H9 (cell line): ENCODE results near the gene SMC2. TPM values are rescaled to one million over a fixed set of nuclear protein-coding genes. Genes with fewer than 3 reads are reported as not detected.

Experiments used
- DNase-seq: peaks from one replicate; pipeline ENCODE4 v3.0.0-alpha.2; 2017
- H2AFZ ChIP-seq: one replicate; pipeline ENCODE4 v1.6.1; 2013; ENCODE audit warnings: mild to moderate bottlenecking, low read length, control low read depth, moderate library complexity
- H2AK5ac ChIP-seq: 2 replicates; pipeline ENCODE4 v1.6.1; 2013; ENCODE audit warnings: low read length, control low read depth, mixed read lengths; ENCODE audit not compliant: insufficient read length
- H2BK120ac ChIP-seq: one replicate; pipeline ENCODE4 v1.6.1; 2013; ENCODE audit warnings: low read depth, mild to moderate bottlenecking, low read length, control low read depth, inconsistent platforms; ENCODE audit not compliant: poor library complexity, severe bottlenecking
- H2BK12ac ChIP-seq: 2 replicates; pipeline ENCODE4 v1.6.1; 2013; ENCODE audit warnings: low read length, control low read depth, mixed read lengths, low read depth; ENCODE audit not compliant: insufficient read length
- H2BK15ac ChIP-seq: 2 replicates; pipeline ENCODE4 v1.6.1; 2013; ENCODE audit warnings: low read depth, low read length, control low read depth
- H2BK20ac ChIP-seq: one replicate; pipeline ENCODE4 v1.6.1; 2013; ENCODE audit warnings: low read depth, mild to moderate bottlenecking, low read length, control low read depth, inconsistent platforms; ENCODE audit not compliant: poor library complexity, severe bottlenecking
- H2BK5ac ChIP-seq: 2 replicates; pipeline ENCODE4 v1.6.1; 2013; ENCODE audit warnings: low read length, control low read depth, mixed read lengths; ENCODE audit not compliant: insufficient read length
- H3K14ac ChIP-seq: 2 replicates; pipeline ENCODE4 v1.6.1; 2013; ENCODE audit warnings: low read length, control low read depth; ENCODE audit not compliant: insufficient read depth
- H3K18ac ChIP-seq: 2 replicates; pipeline ENCODE4 v1.6.1; 2013; ENCODE audit warnings: low read depth, mild to moderate bottlenecking, mixed read lengths, low read length, control low read depth; ENCODE audit not compliant: insufficient read length
- H3K23ac ChIP-seq: 2 replicates; pipeline ENCODE4 v1.6.1; 2013; ENCODE audit warnings: low read length, control low read depth, mixed read lengths, low read depth; ENCODE audit not compliant: insufficient read length
- H3K23me2 ChIP-seq: 2 replicates; pipeline ENCODE4 v1.6.1; 2013; ENCODE audit warnings: low read depth, mild to moderate bottlenecking, mixed read lengths, low read length, control low read depth; ENCODE audit not compliant: insufficient read length, poor library complexity, severe bottlenecking
- H3K27ac ChIP-seq: 2 replicates; pipeline ENCODE4 v1.5.1; 2013; ENCODE audit warnings: low read length, control low read depth, mixed read lengths, low read depth; ENCODE audit not compliant: insufficient read length
- H3K27me3 ChIP-seq: 2 replicates; pipeline ENCODE4 v1.6.1; 2013; ENCODE audit warnings: low read length, control low read depth, inconsistent platforms; ENCODE audit not compliant: insufficient read depth
- H3K4ac ChIP-seq: 2 replicates; pipeline ENCODE4 v1.6.1; 2013; ENCODE audit warnings: low read depth, mild to moderate bottlenecking, control low read depth, inconsistent platforms, low read length, moderate library complexity
- H3K4me1 ChIP-seq: 2 replicates; pipeline ENCODE4 v1.6.1; 2013; ENCODE audit warnings: low read length, control low read depth, inconsistent platforms; ENCODE audit not compliant: insufficient read depth
- H3K4me2 ChIP-seq: 2 replicates; pipeline ENCODE4 v1.6.1; 2013; ENCODE audit warnings: low read length, control low read depth, mixed read lengths; ENCODE audit not compliant: insufficient read length, insufficient read depth
- H3K56ac ChIP-seq: 2 replicates; pipeline ENCODE4 v1.6.1; 2013; ENCODE audit warnings: low read depth, mild to moderate bottlenecking, mixed read lengths, low read length, control low read depth; ENCODE audit not compliant: insufficient read length
- H3K79me1 ChIP-seq: 2 replicates; pipeline ENCODE4 v1.6.1; 2013; ENCODE audit warnings: low read depth, mild to moderate bottlenecking, moderate library complexity, low read length, control low read depth, inconsistent platforms; ENCODE audit not compliant: insufficient read depth, poor library complexity, severe bottlenecking
- H3K79me2 ChIP-seq: 2 replicates; pipeline ENCODE4 v1.6.1; 2013; ENCODE audit warnings: low read length, control low read depth, inconsistent platforms; ENCODE audit not compliant: insufficient read depth
- H3K9ac ChIP-seq: 2 replicates; pipeline ENCODE4 v1.6.1; 2013; ENCODE audit warnings: low read length, control low read depth, mixed read lengths; ENCODE audit not compliant: insufficient read length; ENCODE audit errors: extremely low read depth
- H3K9me3 ChIP-seq: one replicate; pipeline ENCODE4 v1.6.1; 2013; ENCODE audit warnings: low read depth, low read length, inconsistent platforms; ENCODE audit not compliant: control insufficient read depth
- H3T11ph ChIP-seq: one replicate; pipeline ENCODE4 v1.6.1; 2013; ENCODE audit warnings: mild to moderate bottlenecking, low read length, control low read depth, inconsistent platforms
- H4K20me1 ChIP-seq: one replicate; pipeline ENCODE4 v1.6.1; 2013; ENCODE audit not compliant: control insufficient read depth, insufficient read length, insufficient read depth
- H4K5ac ChIP-seq: 2 replicates; pipeline ENCODE4 v1.6.1; 2013; ENCODE audit warnings: low read depth, mild to moderate bottlenecking, mixed read lengths, low read length, control low read depth; ENCODE audit not compliant: insufficient read length
- H4K8ac ChIP-seq: replicated peaks from 2 replicates; pipeline ENCODE4 v1.6.1; 2013; ENCODE audit warnings: low read length, control low read depth, mixed read lengths, low read depth; ENCODE audit not compliant: insufficient read length
- H4K91ac ChIP-seq: 2 replicates; pipeline ENCODE4 v1.6.1; 2013; ENCODE audit warnings: low read depth, mild to moderate bottlenecking, moderate library complexity, mixed read lengths, low read length, control low read depth; ENCODE audit not compliant: insufficient read length
- H3K27ac Mint-ChIP-seq, 3 experiments: 2 replicates in 2 of 3; 3 replicates in 1 of 3; pipeline ENCODE4 v1.8.0; 2020 to 2021; ENCODE audit warnings: mixed read lengths in 3 of 3, mild to moderate bottlenecking in 1 of 3, moderate library complexity in 1 of 3
- H3K27me3 Mint-ChIP-seq: 2 replicates; pipeline ENCODE4 v1.8.0; 2021; ENCODE audit warnings: low read depth, mild to moderate bottlenecking, moderate library complexity, mixed read lengths
- H3K36me3 Mint-ChIP-seq, 3 experiments: 2 replicates in 2 of 3; 3 replicates in 1 of 3; pipeline ENCODE4 v1.8.0; 2020 to 2021; ENCODE audit warnings: low read depth in 3 of 3, mixed read lengths in 3 of 3; ENCODE audit not compliant: insufficient read depth in 1 of 3
- H3K4me1 Mint-ChIP-seq, 2 experiments: 2 replicates each; pipeline ENCODE4 v1.8.0; 2020; ENCODE audit warnings: mixed read lengths in 2 of 2
- H3K4me3 Mint-ChIP-seq, 2 experiments: 2 replicates in 1 of 2; 3 replicates in 1 of 2; pipeline ENCODE4 v1.8.0; 2020 to 2021; ENCODE audit warnings: mild to moderate bottlenecking in 2 of 2, mixed read lengths in 2 of 2, moderate library complexity in 1 of 2
- H3K9me3 Mint-ChIP-seq, 2 experiments: 2 replicates in 1 of 2; 3 replicates in 1 of 2; pipeline ENCODE4 v1.8.0; 2020; ENCODE audit warnings: mild to moderate bottlenecking in 2 of 2, mixed read lengths in 2 of 2, moderate library complexity in 1 of 2
- WGBS: extraction: QIAGEN DNeasy Blood & Tissue Kit; methylation state at CpG from one replicate; pipeline ENCODE4 v1.1.7; 2013; ENCODE audit warnings: missing lambda C conversion rate, low lambda C conversion rate, mixed read lengths; ENCODE audit not compliant: insufficient read length; ENCODE audit errors: extremely low coverage; 5-methylcytosine and 5-hydroxymethylcytosine counted together
- total RNA-seq: library from RNA; stranded (reverse); gene quantifications from 2 replicates; pipeline ENCODE4 v1.2.1, GENCODE V29; 2021
- TF ChIP-seq, protein P1 (sequence below): fragments of 200-600 bp; sonication (generic); conservative IDR thresholded peaks from 3 replicates; pipeline ENCODE4 v1.8.0; 2021; ENCODE audit warnings: antibody characterized with exemption, mild to moderate bottlenecking

SMC2 gene
- total RNA-seq, 1 experiment from 2014 or later, result 47.0 TPM

DNA sequence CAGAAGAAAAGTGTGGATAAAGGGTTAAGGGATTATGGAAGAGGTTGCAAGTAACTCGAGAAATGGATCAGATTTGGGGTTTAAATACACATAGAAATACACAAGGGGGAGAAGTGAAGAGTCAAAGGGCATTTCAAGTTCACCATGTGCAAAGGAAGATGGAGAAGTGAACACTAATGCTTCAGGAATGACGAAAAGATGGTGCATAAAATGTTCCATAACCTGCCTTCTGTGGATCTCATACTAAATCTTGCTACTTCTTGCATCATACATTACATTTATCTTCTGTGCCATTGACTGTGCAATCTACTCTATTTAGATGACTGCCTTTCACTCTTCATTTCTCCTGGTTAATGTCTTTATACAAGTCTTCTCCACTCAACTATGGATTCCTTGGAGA is 5.7 kb upstream of the SMC2 start:
- no peaks in the 10 kb centered on the region for H4K20me1 ChIP-seq
- H2BK12ac ChIP-seq, result no peak overlapping the region
- H3K79me1 ChIP-seq, result no peaks in the 10 kb centered on the region
- peaks cover 13 to 20% of the 10 kb centered on the region in 2 experiments for H3K4me1 Mint-ChIP-seq
- no peak overlapping the region for H3K18ac ChIP-seq
- no peak overlapping the region for H3K27ac ChIP-seq
- no peak overlapping the region for H4K5ac ChIP-seq
- H2BK20ac ChIP-seq, result no peak overlapping the region
- no peak overlapping the region for H2BK5ac ChIP-seq
- no peaks in the 10 kb centered on the region; a peak in 1 of 7 replicates for H3K36me3 Mint-ChIP-seq
- H4K8ac ChIP-seq, result no peak overlapping the region
- H2AFZ ChIP-seq, result no peak overlapping the region
- no peak overlapping the region for H2AK5ac ChIP-seq
- H3K23me2 ChIP-seq, result no peaks in the 10 kb centered on the region
- DNase-seq, result no peak
- no peaks in the 10 kb centered on the region for H3K9me3 ChIP-seq
- H3K9ac ChIP-seq, result no peak overlapping the region
- TF ChIP-seq, protein P1, sequence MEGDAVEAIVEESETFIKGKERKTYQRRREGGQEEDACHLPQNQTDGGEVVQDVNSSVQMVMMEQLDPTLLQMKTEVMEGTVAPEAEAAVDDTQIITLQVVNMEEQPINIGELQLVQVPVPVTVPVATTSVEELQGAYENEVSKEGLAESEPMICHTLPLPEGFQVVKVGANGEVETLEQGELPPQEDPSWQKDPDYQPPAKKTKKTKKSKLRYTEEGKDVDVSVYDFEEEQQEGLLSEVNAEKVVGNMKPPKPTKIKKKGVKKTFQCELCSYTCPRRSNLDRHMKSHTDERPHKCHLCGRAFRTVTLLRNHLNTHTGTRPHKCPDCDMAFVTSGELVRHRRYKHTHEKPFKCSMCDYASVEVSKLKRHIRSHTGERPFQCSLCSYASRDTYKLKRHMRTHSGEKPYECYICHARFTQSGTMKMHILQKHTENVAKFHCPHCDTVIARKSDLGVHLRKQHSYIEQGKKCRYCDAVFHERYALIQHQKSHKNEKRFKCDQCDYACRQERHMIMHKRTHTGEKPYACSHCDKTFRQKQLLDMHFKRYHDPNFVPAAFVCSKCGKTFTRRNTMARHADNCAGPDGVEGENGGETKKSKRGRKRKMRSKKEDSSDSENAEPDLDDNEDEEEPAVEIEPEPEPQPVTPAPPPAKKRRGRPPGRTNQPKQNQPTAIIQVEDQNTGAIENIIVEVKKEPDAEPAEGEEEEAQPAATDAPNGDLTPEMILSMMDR, result no peak
- H3K4me1 ChIP-seq, result no peaks in the 10 kb centered on the region; the same call in 1 of the 2 replicates
- no peaks in the 10 kb centered on the region for H3K79me2 ChIP-seq
- H2BK15ac ChIP-seq, result no peak overlapping the region
- H2BK120ac ChIP-seq, result no peak overlapping the region
- H3K14ac ChIP-seq, result no peak overlapping the region
- H3K23ac ChIP-seq, result no peak overlapping the region
- H3K9me3 Mint-ChIP-seq, result no peaks in the 10 kb centered on the region
- H4K91ac ChIP-seq, result no peak overlapping the region
- H3K27me3 Mint-ChIP-seq, result no peaks in the 10 kb centered on the region
- no peak overlapping the region for H3T11ph ChIP-seq
- no peak overlapping the region for H3K27ac Mint-ChIP-seq
- H3K4ac ChIP-seq, result no peak overlapping the region
- H3K4me3 Mint-ChIP-seq, result no peak overlapping the region
- H3K27me3 ChIP-seq, result no peaks in the 10 kb centered on the region
- no peak overlapping the region for H3K56ac ChIP-seq
- WGBS, result no CpG with 5 or more reads among the region's 2 CpGs
- no peak overlapping the region for H3K4me2 ChIP-seq
